Activated CD4-positive, alpha-beta memory T cell treated with anti-CD3 and anti-CD28 coated beads, Interleukin-2, amount 10 ng/mL, durations not matched to agents 7 days and 5 days (primary cell): ENCODE measurements around the gene ASCC2. TPM values are rescaled to one million over a fixed set of nuclear protein-coding genes. Genes with fewer than 3 reads are reported as not detected.
"Not testable (repeated sequence)": the region's sequence is repeated elsewhere in the genome, so short reads cannot be mapped to it uniquely, and the experiment has no call there.

Source experiments
- CTCF ChIA-PET: fragments of 350-600 bp; sonication (Branson Sonifier 250); formaldehyde crosslinking; loops from one replicate; lab custom pipeline; 2021; ENCODE audit warnings: antibody characterized with exemption, inconsistent platforms; lab: Charles Lee
- POLR2A ChIA-PET: fragments of 350-600 bp; sonication (Branson Sonifier 250); formaldehyde crosslinking; loops from one replicate; lab custom pipeline; 2021; ENCODE audit warnings: antibody characterized with exemption; lab: Charles Lee
- DNase-seq: peaks from one replicate; pipeline ENCODE4 v3.0.0-alpha.2; 2020
- H3K27ac Mint-ChIP-seq: one replicate; pipeline ENCODE4 v1.8.0; 2021; ENCODE audit warnings: mild to moderate bottlenecking, mixed read lengths
- H3K27me3 Mint-ChIP-seq: one replicate; pipeline ENCODE4 v1.8.0; 2021; ENCODE audit warnings: mixed read lengths
- H3K36me3 Mint-ChIP-seq: one replicate; pipeline ENCODE4 v1.8.0; 2021; ENCODE audit warnings: low read depth, mixed read lengths
- H3K4me1 Mint-ChIP-seq: one replicate; pipeline ENCODE4 v1.8.0; 2021; ENCODE audit warnings: mixed read lengths
- H3K4me3 Mint-ChIP-seq: one replicate; pipeline ENCODE4 v1.8.0; 2021; ENCODE audit warnings: mild to moderate bottlenecking, mixed read lengths
- H3K9me3 Mint-ChIP-seq: one replicate; pipeline ENCODE4 v1.8.0; 2021; ENCODE audit warnings: mixed read lengths
- total RNA-seq, 2 experiments: library from RNA; stranded (reverse); gene quantifications; one replicate each; pipeline ENCODE4 v1.2.3, GENCODE V29; 2021

Gene ASCC2
- total RNA-seq, 2 experiments from 2014 or later = 76.5 to 81.0 TPM

- Mint-ChIP-seq H3K36me3 (no peaks in the 10 kb centered on the region), H3K27me3 (peaks cover 16% of the 10 kb centered on the region), H3K4me1 (peaks cover 3% of the 10 kb centered on the region), H3K9me3 (no peaks in the 10 kb centered on the region), H3K4me3 (no peak overlapping the region), H3K27ac (no peak overlapping the region)
- POLR2A ChIA-PET = interaction anchor here (0.8 kb wide), 1 partner anchor 18 kb away, joined by 4 read pairs; no protein-coding TSS in a partner anchor
- DNase-seq = no peak
- CTCF ChIA-PET = interaction anchor here (0.6 to 0.8 kb wide), 2 partner anchors 21 to 614 kb away, joined by 3 read pairs; no protein-coding TSS in a partner anchor
These were observed 34.2 kb upstream of the ASCC2 start for GRCh38 chr22:29872144-29872893.

GRCh38 chr22:29871684-29872083 is 33.6 kb upstream of the ASCC2 start:
- ChIA-PET POLR2A (no interaction called here), CTCF (interaction anchor here (0.7 to 0.8 kb wide), 2 partner anchors 14 to 20 kb away, joined by 3 read pairs; no protein-coding TSS in a partner anchor)
- Mint-ChIP-seq H3K4me3 (no peak overlapping the region), H3K27ac (no peak overlapping the region), H3K9me3 (no peaks in the 10 kb centered on the region), H3K36me3 (no peaks in the 10 kb centered on the region), H3K27me3 (peaks cover 17% of the 10 kb centered on the region), H3K4me1 (peaks cover 3% of the 10 kb centered on the region)
- DNase-seq = no peak

GRCh38 chr22:29870574-29870973 is 32.5 kb upstream of the ASCC2 start:
- Mint-ChIP-seq H3K27me3 (peaks cover 17% of the 10 kb centered on the region), H3K27ac (no peak overlapping the region), H3K9me3 (no peaks in the 10 kb centered on the region), H3K36me3 (no peaks in the 10 kb centered on the region), H3K4me1 (peaks cover 3% of the 10 kb centered on the region), H3K4me3 (no peak overlapping the region)
- ChIA-PET CTCF (no interaction called here), POLR2A (no interaction called here)
- no peak for DNase-seq

GRCh38 chr22:29867851-29868250 is 29.8 kb upstream of the ASCC2 start:
- Mint-ChIP-seq H3K36me3 (no peaks in the 10 kb centered on the region), H3K27ac (no peak overlapping the region), H3K9me3 (no peaks in the 10 kb centered on the region), H3K4me1 (peaks cover 3% of the 10 kb centered on the region), H3K27me3 (peaks cover 4% of the 10 kb centered on the region), H3K4me3 (no peak overlapping the region)
- ChIA-PET CTCF (interaction anchor here (0.6 kb wide), 1 partner anchor 367 kb away, joined by 6 read pairs; no protein-coding TSS in a partner anchor), POLR2A (no interaction called here)
- no peak for DNase-seq

GRCh38 chr22:29867260-29867659 is 29.2 kb upstream of the ASCC2 start:
- no peak for DNase-seq
- Mint-ChIP-seq H3K4me1 (peaks cover 3% of the 10 kb centered on the region), H3K27ac (no peak overlapping the region), H3K36me3 (no peaks in the 10 kb centered on the region), H3K4me3 (no peak overlapping the region), H3K27me3 (peaks cover 4% of the 10 kb centered on the region), H3K9me3 (no peaks in the 10 kb centered on the region)
- ChIA-PET POLR2A (no interaction called here), CTCF (interaction anchor here (0.6 kb wide), 1 partner anchor 366 kb away, joined by 6 read pairs; no protein-coding TSS in a partner anchor)

- H3K9me3 Mint-ChIP-seq, DNase-seq, H3K27ac Mint-ChIP-seq, POLR2A ChIA-PET, H3K27me3 Mint-ChIP-seq, H3K4me3 Mint-ChIP-seq, H3K36me3 Mint-ChIP-seq, H3K4me1 Mint-ChIP-seq: not testable (repeated sequence)
- CTCF ChIA-PET = interaction anchor here (0.7 to 0.8 kb wide), 2 partner anchors 176 to 177 kb away, joined by 4 read pairs; no protein-coding TSS in a partner anchor
These were observed 27.5 kb upstream of the ASCC2 start for GRCh38 chr22:29865572-29865971.

- H3K27me3 Mint-ChIP-seq = peaks cover 2% of the 10 kb centered on the region
- no peaks in the 10 kb centered on the region for H3K4me1 Mint-ChIP-seq
- ChIA-PET CTCF (no interaction called here), POLR2A (interaction anchor here (0.6 kb wide), 1 partner anchor 12 kb away, joined by 3 read pairs; no protein-coding TSS in a partner anchor)
- H3K9me3 Mint-ChIP-seq = no peaks in the 10 kb centered on the region
- no peak for DNase-seq
- H3K27ac Mint-ChIP-seq = no peak overlapping the region
- no peak overlapping the region for H3K4me3 Mint-ChIP-seq
- no peaks in the 10 kb centered on the region for H3K36me3 Mint-ChIP-seq
These were observed 23.7 kb upstream of the ASCC2 start for GRCh38 chr22:29861672-29862297.

- CTCF ChIA-PET = interaction anchor here (1.1 kb wide), 1 partner anchor 235 kb away, joined by 3 read pairs; no protein-coding TSS in a partner anchor
These were observed 22.1 kb upstream of the ASCC2 start for GRCh38 chr22:29860006-29860766.

GRCh38 chr22:29859030-29859429 is 21.0 kb upstream of the ASCC2 start:
- CTCF ChIA-PET = interaction anchor here (1.1 kb wide), 1 partner anchor 234 kb away, joined by 3 read pairs; no protein-coding TSS in a partner anchor
- DNase-seq, H3K4me1 Mint-ChIP-seq, H3K27ac Mint-ChIP-seq, H3K36me3 Mint-ChIP-seq, H3K27me3 Mint-ChIP-seq, H3K4me3 Mint-ChIP-seq, H3K9me3 Mint-ChIP-seq: not testable (repeated sequence)
- POLR2A ChIA-PET = interaction anchor here (0.7 kb wide), 1 partner anchor 22 kb away, joined by 4 read pairs; no protein-coding TSS in a partner anchor

More at GRCh38 chr22:29860006-29860766, 22.1 kb upstream of the ASCC2 start:
- Mint-ChIP-seq H3K9me3 (no peaks in the 10 kb centered on the region), H3K27ac (no peak overlapping the region), H3K36me3 (no peaks in the 10 kb centered on the region), H3K27me3 (peaks cover 2% of the 10 kb centered on the region), H3K4me3 (no peak overlapping the region), H3K4me1 (no peaks in the 10 kb centered on the region)
- POLR2A ChIA-PET = no interaction called here
- no peak for DNase-seq

- H3K9me3 Mint-ChIP-seq = no peaks in the 10 kb centered on the region
- ChIA-PET POLR2A (no interaction called here), CTCF (no interaction called here)
- no peak overlapping the region for H3K27ac Mint-ChIP-seq
- no peaks in the 10 kb centered on the region for H3K4me1 Mint-ChIP-seq
- H3K4me3 Mint-ChIP-seq = no peak overlapping the region
- no peaks in the 10 kb centered on the region for H3K36me3 Mint-ChIP-seq
- DNase-seq = no peak
- peaks cover 5% of the 10 kb centered on the region for H3K27me3 Mint-ChIP-seq
These were observed 18.4 kb upstream of the ASCC2 start for GRCh38 chr22:29856496-29856895.

- H3K27me3 Mint-ChIP-seq = peaks cover 5% of the 10 kb centered on the region
- H3K9me3 Mint-ChIP-seq = no peaks in the 10 kb centered on the region
- H3K4me1 Mint-ChIP-seq = no peaks in the 10 kb centered on the region
- no peak for DNase-seq
- POLR2A ChIA-PET = no interaction called here
- CTCF ChIA-PET = no interaction called here
- no peak overlapping the region for H3K4me3 Mint-ChIP-seq
- H3K27ac Mint-ChIP-seq = no peak overlapping the region
- H3K36me3 Mint-ChIP-seq = no peaks in the 10 kb centered on the region
These were observed 17.6 kb upstream of the ASCC2 start for GRCh38 chr22:29855611-29856181.

GRCh38 chr22:29854432-29854831 is 16.4 kb upstream of the ASCC2 start:
- H3K27ac Mint-ChIP-seq = no peak overlapping the region
- DNase-seq = no peak
- POLR2A ChIA-PET = no interaction called here
- no peaks in the 10 kb centered on the region for H3K9me3 Mint-ChIP-seq
- H3K4me1 Mint-ChIP-seq = no peaks in the 10 kb centered on the region
- no peaks in the 10 kb centered on the region for H3K36me3 Mint-ChIP-seq
- CTCF ChIA-PET = no interaction called here
- H3K27me3 Mint-ChIP-seq = peaks cover 3% of the 10 kb centered on the region
- no peak overlapping the region for H3K4me3 Mint-ChIP-seq
